ENCODE results near the gene ZNF784. TPM values are rescaled to one million over a fixed set of nuclear protein-coding genes. Genes with fewer than 3 reads are reported as not detected.
A peak's percentile ranks its signal among the peaks of the same experiment; 100 is the strongest.

ZNF784 gene
- total and polyA plus RNA-seq, 10 of the 15 experiments (the other 5 are each of a cell fraction or from before 2014, with no cell fraction given) = 0.10 to 5.2 (median 1.8) TPM

DNA sequence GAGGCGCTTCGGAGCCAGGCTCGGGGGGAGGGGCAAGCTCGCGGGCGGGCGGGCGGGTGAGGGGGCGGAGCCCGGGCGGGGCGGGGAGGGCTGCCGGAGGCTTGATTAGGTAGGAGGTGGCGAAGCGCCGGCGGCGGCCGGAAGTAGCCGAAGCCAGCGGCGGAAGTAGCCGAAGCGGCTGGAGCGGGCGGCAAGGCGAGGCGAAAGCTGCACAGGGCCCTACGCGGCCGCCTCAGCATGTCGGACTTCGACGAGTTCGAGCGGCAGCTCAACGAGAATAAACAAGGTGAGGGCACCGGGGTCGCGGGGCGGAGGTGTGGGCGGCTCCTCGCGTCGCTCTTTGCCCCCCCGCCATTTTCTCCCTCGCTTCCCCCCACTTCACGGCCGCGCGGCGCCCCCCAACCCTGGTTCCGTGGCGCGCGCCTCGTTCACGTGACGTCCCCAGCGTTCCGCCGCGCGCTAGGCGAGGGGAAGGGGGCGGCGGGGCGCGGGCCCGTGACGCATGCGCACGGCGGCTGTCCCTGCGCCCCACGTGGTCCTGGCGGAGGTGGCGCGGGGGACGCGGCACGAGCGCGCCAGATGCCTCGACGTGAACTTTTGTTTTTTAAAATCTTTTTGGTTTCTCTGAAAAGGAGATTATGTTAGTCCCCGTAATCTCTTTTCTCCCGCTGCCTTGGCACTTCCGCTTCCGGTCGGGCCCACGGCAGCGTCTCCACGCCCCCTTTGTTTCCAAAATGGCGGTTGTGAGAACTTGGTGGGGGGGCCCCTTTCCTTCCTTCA, 30.7 kb upstream of the ZNF784 start, which contains the start of gene U2AF2 (continued):
- 0 out of 2 replicates have a peak, but pooled peaks have one; percentile 45 for TF ChIP-seq ZSCAN29 (IDR thresholded peaks at IDR 0.05)
- peak; percentile 33; the same call in 1 of the 2 replicates for TF ChIP-seq CBFB (IDR thresholded peaks at IDR 0.05; ENCODE audit: low read depth)
- peak; percentile 78 to 96 for TF ChIP-seq BHLHE40 (IDR thresholded peaks at IDR 0.05; ENCODE audit: borderline replicate concordance in 1 of 2, low read depth in 2 of 2, low read length in 1 of 2)
- no peak for TF ChIP-seq ZBED1 (IDR thresholded peaks at IDR 0.05; ENCODE audit: borderline replicate concordance)

DNA sequence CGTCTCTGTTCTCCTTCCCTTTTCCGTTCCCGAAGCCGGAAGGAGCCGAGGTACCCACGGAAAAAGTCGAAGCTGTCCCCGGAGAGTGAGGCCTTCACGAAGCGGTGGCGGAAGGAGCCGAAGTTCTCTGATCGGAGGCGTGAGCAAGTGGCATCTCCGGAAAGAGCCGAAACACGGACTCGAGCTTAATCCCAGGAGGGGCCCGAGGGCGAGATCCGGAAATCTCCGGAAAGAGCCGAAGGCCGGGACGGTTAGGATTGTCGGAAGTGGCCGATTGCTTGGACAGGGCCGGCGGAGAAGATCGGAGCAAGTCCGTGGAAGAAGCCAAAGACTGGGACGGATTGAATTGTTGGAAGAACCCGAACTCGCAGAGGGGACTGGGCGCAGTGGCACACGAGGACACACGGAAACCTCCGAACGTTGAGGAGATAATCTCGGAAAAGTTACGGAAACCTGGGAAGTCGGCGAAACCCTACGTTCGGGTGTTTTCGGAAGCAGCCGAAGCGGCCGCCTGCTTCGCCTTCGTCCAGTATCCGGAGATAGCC, 30.0 kb upstream of the ZNF784 start:
- ATAC-seq = peak; percentile 83
- peak overlapping the region; percentile 100 for H3K27ac ChIP-seq (ENCODE audit: control insufficient read depth, insufficient read depth)
- no peaks in the 10 kb centered on the region for H3K9me3 ChIP-seq (replicated peaks; ENCODE audit: control insufficient read depth, insufficient read depth, low read length)
- ChIA-PET POLR2A (interaction anchor here (0.6 to 1.6 kb wide), 14 partner anchors 10 to 660 kb away, joined by 3 to 12 read pairs (median 6); partner anchors contain the start of genes FIZ1, ZNF524, ZNF581 and ZNF784), CTCF (interaction anchor here (0.6 to 3.6 kb wide), 22 partner anchors 9 to 656 kb away, joined by 3 to 85 read pairs (median 4); partner anchors contain the start of genes FIZ1, PPP1R12C, ZNF524 and ZNF581), RAD21 (ENCODE audit: unreplicated experiment) (interaction anchor here (0.7 to 1.6 kb wide), 10 partner anchors 12 to 1464 kb away, joined by 3 to 34 read pairs (median 4); partner anchors contain the start of genes TSEN34 and ZNF581), SMC1A (ENCODE audit: uncharacterized antibody, unreplicated experiment) (interaction anchor here (0.7 to 2.6 kb wide), 7 partner anchors 12 to 155 kb away, joined by 3 to 28 read pairs (median 4); partner anchors contain the start of gene ZNF784)
- H3K27me3 ChIP-seq (replicated peaks in 1 of 2; ENCODE audit: control insufficient read depth in 2 of 2, insufficient read depth in 2 of 2, low read length in 1 of 2) = no peaks in the 10 kb centered on the region
- WGBS (ENCODE audit: insufficient coverage, insufficient replicate concordance, low lambda C conversion rate, missing lambda C conversion rate) = under 1% methylated on average over 45 of the region's 52 CpGs
- DNase-seq (ENCODE audit: low read depth, low spot score) = peak; percentile 93
- peaks cover 19% of the 10 kb centered on the region for H3K4me1 ChIP-seq (ENCODE audit: control insufficient read depth, insufficient read depth, low read length)
- H3K79me2 ChIP-seq (ENCODE audit: control insufficient read depth, insufficient read depth, low read length) = peaks cover 47% of the 10 kb centered on the region
- peaks cover 0 to 9% of the 10 kb centered on the region in 2 experiments; a peak in 3 of 4 replicates for H3K36me3 ChIP-seq (ENCODE audit: control insufficient read depth in 2 of 2, insufficient read depth in 2 of 2, low read length in 1 of 2)
- intact Hi-C loops (cut with micrococcal nuclease; ENCODE audit: unreplicated experiment) (loop anchor here (2.0 kb wide), 1 partner anchor 24 kb away; no protein-coding TSS in a partner anchor), in situ Hi-C loops (cut with MboI) (loop anchor here (5.0 to 25.0 kb wide), 3 partner anchors 658 to 1517 kb away; partner anchors contain the start of genes CNOT3, LENG9 and ZSCAN5A)
- H4K20me1 ChIP-seq (ENCODE audit: control insufficient read depth, insufficient read depth) = peaks cover 9% of the 10 kb centered on the region
- H3K9ac ChIP-seq (ENCODE audit: control insufficient read depth, insufficient read depth, low read length) = peak overlapping the region; percentile 99
- peak; percentile 96 for FAIRE-seq
- peak overlapping the region; percentile 90 for H3K4me2 ChIP-seq (ENCODE audit: control insufficient read depth, insufficient read depth)
- no TSS peak for BruUV-seq (replicated peaks)
- H3K4me3 ChIP-seq = peak overlapping the region; percentile 75
- H2AFZ ChIP-seq (ENCODE audit: control insufficient read depth, low read depth, low read length) = peak overlapping the region; percentile 96
- TF ChIP-seq TCF7 (IDR thresholded peaks at IDR 0.05; ENCODE audit: borderline replicate concordance) = no peak
- TF ChIP-seq IRF3 (IDR thresholded peaks at IDR 0.05) = no peak
- no peak for TF ChIP-seq EP300 (IDR thresholded peaks at IDR 0.05; ENCODE audit: borderline replicate concordance in 1 of 2, control insufficient read depth in 1 of 2, low read depth in 2 of 2, low read length in 2 of 2)
- TF ChIP-seq STAT1 (conservative IDR thresholded peaks at IDR 0.05) = no peak
- TF ChIP-seq, protein P1, sequence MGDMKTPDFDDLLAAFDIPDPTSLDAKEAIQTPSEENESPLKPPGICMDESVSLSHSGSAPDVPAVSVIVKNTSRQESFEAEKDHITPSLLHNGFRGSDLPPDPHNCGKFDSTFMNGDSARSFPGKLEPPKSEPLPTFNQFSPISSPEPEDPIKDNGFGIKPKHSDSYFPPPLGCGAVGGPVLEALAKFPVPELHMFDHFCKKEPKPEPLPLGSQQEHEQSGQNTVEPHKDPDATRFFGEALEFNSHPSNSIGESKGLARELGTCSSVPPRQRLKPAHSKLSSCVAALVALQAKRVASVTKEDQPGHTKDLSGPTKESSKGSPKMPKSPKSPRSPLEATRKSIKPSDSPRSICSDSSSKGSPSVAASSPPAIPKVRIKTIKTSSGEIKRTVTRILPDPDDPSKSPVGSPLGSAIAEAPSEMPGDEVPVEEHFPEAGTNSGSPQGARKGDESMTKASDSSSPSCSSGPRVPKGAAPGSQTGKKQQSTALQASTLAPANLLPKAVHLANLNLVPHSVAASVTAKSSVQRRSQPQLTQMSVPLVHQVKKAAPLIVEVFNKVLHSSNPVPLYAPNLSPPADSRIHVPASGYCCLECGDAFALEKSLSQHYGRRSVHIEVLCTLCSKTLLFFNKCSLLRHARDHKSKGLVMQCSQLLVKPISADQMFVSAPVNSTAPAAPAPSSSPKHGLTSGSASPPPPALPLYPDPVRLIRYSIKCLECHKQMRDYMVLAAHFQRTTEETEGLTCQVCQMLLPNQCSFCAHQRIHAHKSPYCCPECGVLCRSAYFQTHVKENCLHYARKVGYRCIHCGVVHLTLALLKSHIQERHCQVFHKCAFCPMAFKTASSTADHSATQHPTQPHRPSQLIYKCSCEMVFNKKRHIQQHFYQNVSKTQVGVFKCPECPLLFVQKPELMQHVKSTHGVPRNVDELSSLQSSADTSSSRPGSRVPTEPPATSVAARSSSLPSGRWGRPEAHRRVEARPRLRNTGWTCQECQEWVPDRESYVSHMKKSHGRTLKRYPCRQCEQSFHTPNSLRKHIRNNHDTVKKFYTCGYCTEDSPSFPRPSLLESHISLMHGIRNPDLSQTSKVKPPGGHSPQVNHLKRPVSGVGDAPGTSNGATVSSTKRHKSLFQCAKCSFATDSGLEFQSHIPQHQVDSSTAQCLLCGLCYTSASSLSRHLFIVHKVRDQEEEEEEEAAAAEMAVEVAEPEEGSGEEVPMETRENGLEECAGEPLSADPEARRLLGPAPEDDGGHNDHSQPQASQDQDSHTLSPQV (IDR thresholded peaks at IDR 0.05) = no peak
- TF ChIP-seq GABPA (IDR thresholded peaks at IDR 0.05; ENCODE audit: low read depth) = 0 out of 2 replicates have a peak, but pooled peaks have one; percentile 64
- no peak for TF ChIP-seq PAX5 (IDR thresholded peaks at IDR 0.05; ENCODE audit: borderline replicate concordance, low read depth, low read length)
- TF ChIP-seq SREBF2 (IDR thresholded peaks at IDR 0.05; ENCODE audit: low read length) = no peak
- TF ChIP-seq MEF2B (IDR thresholded peaks at IDR 0.05; ENCODE audit: partially characterized antibody, poor library complexity, severe bottlenecking) = peak; percentile 92
- TF ChIP-seq POLR2A (IDR thresholded peaks at IDR 0.05; ENCODE audit: low read depth, low read length) = peak; percentile 48
- TF ChIP-seq CHD1 (IDR thresholded peaks at IDR 0.05; ENCODE audit: low read depth, low read length) = 0 out of 2 replicates have a peak, but pooled peaks have one; percentile 23
- TF ChIP-seq SMC3 (IDR thresholded peaks at IDR 0.05; ENCODE audit: borderline replicate concordance, low read length) = no peak
